ENCODE results near the gene EML2.

Gene EML2

DNA sequence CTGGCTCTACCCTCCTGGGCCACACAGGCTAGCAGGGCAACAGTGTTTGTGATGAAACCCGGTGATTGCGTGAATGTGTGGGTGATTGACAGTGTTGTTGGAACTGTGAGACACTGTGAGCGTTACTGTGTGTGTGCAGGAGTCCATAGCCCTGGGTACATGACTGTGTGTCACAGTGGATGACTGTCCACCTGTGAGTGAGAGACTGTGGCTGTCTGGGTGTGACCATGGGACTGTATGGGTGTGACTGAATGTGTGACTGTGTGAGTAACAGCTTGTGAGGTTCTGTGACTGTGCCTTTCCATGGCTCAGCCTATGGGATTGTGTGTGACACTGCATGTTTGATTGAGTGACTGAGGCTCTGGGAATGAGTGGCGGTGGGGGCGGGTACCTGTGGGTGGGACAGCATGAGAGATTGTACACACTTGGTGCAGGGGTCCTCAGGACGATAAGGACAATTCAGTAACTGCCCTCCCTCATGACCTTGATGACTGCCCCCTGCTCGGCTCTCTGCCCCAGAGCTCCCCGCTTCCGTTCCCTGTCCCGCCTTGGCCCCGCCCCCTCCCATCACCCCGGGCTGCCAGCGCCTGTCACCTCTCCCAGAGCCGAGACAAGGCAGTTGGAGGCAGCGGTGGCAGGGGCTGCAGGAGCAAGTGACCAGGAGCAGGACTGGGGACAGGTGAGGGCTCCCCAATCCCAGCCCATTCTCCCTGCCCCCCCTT, 28.6 kb upstream of the EML2 start, which contains the start of gene GIPR:
GIPR (plus strand) TSS at position 602 of the 722 bp plus-strand sequence. CDS start 1,300 bp downstream, outside the sequence.
- Mint-ChIP-seq H3K4me1 (ENCODE audit: low read depth in 2 of 2) (peaks cover 28 to 31% of the 10 kb centered on the region in 2 donors), H3K27me3 (peaks cover 0 to 48% of the 10 kb centered on the region in 2 donors), H3K9me3 (no peaks in the 10 kb centered on the region), H3K27ac (peak within 1 kb of the TSS; percentile 52 to 92), H3K4me3 (peak within 1 kb of the TSS; percentile 80 to 88), H3K36me3 (ENCODE audit: insufficient read depth) (peaks cover 6% of the 10 kb centered on the region)
- DNase-seq, result peak in 2 of 3 experiments; percentile 24 to 43
- ATAC-seq (replicated peaks), result peak; percentile 74

DNA sequence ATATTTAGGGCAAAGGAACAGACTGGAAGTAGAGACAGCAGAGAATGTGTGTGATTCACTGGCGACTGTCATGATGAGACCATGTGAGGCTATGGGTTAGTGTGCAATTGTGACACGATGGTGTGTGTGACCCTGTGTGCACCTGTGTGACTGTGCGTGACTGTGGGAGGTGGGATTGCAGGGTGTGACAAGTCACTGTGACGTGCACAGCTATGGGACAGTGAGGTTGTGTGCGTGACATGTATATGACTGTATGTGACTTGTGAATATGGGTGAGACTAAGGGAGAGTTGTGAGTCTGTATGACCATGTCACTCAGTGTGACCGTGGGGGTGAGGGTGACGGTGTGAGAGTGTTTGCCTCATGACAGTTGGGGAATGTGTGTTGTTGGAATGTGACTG, 25.4 kb upstream of the EML2 start:
- Mint-ChIP-seq H3K4me1 (ENCODE audit: low read depth in 2 of 2) (peaks cover 19 to 24% of the 10 kb centered on the region in 2 donors), H3K9me3 (no peaks in the 10 kb centered on the region), H3K36me3 (ENCODE audit: insufficient read depth) (peaks cover 6% of the 10 kb centered on the region), H3K4me3 (no peak overlapping the region), H3K27me3 (peaks cover 0 to 22% of the 10 kb centered on the region in 2 donors), H3K27ac (no peak overlapping the region)
- ATAC-seq (replicated peaks) (no peak), DNase-seq (no peak)

DNA sequence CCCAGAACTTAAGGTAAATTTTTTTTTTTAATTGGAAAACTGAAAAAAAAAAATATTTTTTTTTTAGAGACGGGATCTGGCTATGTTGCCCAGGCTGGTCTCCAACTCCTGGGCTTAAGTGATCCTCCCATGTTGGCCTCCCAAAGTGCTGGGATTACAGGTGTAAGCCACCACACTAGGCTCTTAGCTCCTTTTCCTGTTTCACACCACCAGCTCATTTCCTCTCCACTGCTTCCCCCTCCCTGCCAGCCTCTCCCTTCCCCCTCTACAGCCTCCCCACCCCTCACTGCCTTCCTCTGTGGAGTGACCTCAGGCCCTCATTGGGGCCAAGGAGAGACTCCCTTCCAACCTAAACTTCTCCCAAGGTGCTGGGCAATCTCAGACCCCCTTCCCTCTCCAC, 24.6 kb upstream of the EML2 start:
- Mint-ChIP-seq H3K27me3 (peaks cover 0 to 14% of the 10 kb centered on the region in 2 donors), H3K4me3 (no peak overlapping the region), H3K9me3 (no peaks in the 10 kb centered on the region), H3K4me1 (ENCODE audit: low read depth in 2 of 2) (peaks cover 13 to 18% of the 10 kb centered on the region in 2 donors), H3K27ac (no peak overlapping the region), H3K36me3 (ENCODE audit: insufficient read depth) (peaks cover 6% of the 10 kb centered on the region)
- ATAC-seq (replicated peaks) (no peak), DNase-seq (no peak)

DNA sequence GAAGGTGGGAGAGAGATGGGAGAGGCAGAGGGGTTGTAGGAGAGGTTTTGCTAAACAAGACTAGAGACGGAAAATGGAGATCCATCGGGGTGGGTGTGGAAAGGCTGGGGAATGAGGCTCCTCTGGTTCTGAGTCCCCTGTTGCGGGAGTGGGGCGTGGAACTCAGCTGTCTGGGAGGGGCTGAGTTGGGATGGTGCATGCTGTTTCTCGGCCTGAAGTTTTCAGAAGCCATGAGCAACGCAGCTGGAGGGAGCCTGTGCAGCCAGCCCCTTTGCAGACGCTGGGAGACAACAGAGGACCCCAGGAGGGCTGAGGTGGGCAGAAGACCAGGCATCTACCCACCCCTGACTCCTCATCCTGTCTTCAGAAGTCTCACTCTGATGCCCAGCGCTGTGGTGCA, 21.4 kb upstream of the EML2 start:
- ATAC-seq (replicated peaks) (no peak), DNase-seq (no peak)
- peaks cover 2 to 4% of the 10 kb centered on the region in 2 donors for H3K4me1 Mint-ChIP-seq (ENCODE audit: low read depth in 2 of 2)
- H3K4me3 Mint-ChIP-seq, result no peak overlapping the region
- no peak overlapping the region for H3K27ac Mint-ChIP-seq
- peaks cover 0 to 12% of the 10 kb centered on the region in 2 donors for H3K27me3 Mint-ChIP-seq
- peaks cover 3% of the 10 kb centered on the region for H3K36me3 Mint-ChIP-seq (ENCODE audit: insufficient read depth)
- no peaks in the 10 kb centered on the region for H3K9me3 Mint-ChIP-seq

DNA sequence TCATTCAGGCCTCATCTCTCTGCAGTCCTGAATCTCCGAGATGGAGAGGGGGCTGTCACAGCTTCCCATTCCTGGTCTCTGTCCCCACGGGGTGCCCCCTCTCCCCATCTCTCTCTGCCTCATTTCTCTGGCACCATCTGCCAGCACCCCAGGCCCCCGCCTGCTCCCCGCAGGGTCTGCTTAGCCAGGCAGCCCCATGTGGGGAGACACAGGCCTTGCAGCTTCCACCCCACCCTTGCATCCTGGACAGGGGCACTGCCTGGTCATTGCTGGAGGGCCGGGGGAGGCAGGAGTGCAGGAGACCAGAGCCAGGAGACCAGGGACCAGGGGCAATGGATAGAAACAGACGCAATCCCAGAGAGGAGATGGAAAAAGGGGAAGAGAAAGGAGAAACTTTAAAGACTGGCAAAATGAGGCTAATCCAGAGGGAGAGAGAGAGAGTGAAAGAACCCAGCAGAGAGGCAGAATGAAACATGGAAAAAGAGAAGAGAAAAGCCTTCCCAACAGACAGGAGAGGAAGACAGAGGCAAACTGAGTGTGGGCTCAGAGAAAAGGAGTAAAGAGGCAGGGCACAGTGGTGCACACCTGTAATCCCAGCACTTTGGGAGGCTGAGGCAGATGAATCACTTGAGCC, 20.0 kb upstream of the EML2 start:
- peaks cover 3% of the 10 kb centered on the region for H3K36me3 Mint-ChIP-seq (ENCODE audit: insufficient read depth)
- no peak overlapping the region for H3K4me3 Mint-ChIP-seq
- ATAC-seq (replicated peaks) (no peak), DNase-seq (no peak)
- H3K27me3 Mint-ChIP-seq, result peaks cover 0 to 3% of the 10 kb centered on the region in 2 donors
- no peak overlapping the region for H3K27ac Mint-ChIP-seq
- peaks cover 2 to 4% of the 10 kb centered on the region in 2 donors for H3K4me1 Mint-ChIP-seq (ENCODE audit: low read depth in 2 of 2)
- H3K9me3 Mint-ChIP-seq, result no peaks in the 10 kb centered on the region

DNA sequence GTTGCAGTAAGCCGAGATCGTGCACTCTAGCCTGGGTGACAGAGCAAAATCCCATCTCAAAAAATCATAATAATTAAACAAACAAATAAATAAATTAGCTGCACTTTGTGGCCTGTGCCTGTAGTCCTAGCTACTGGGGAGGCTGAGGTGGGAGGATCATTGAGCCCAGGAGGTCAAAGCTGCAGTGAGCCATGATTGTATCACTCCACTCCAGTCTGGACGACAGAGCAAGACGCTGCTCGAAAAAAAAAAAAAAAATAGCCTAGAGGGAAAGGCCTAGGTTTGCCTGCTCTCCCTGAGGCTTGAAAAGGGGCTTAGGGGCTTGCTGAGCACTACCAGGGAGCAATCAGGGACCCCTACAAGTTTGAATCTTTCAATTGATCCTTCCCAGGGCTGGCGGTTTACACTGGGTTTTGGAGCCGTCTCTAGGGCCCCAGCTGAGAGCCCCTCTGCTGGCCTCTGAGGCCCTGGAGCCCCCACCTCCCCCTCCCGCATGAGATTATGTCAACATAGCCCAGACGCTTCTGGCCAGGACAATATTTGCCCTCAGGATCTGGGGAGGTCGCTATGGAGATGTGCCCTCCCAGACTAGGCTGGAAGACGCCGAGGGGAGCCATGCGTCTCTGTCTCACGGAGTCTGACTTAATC, 18.4 kb upstream of the EML2 start:
- no peak for DNase-seq
- no peak for ATAC-seq (replicated peaks)
- Mint-ChIP-seq H3K27ac (no peak overlapping the region), H3K9me3 (no peaks in the 10 kb centered on the region), H3K4me3 (no peak overlapping the region), H3K36me3 (ENCODE audit: insufficient read depth) (peaks cover 3% of the 10 kb centered on the region), H3K27me3 (no peaks in the 10 kb centered on the region), H3K4me1 (ENCODE audit: low read depth in 2 of 2) (peaks cover 0 to 4% of the 10 kb centered on the region in 2 donors)

DNA sequence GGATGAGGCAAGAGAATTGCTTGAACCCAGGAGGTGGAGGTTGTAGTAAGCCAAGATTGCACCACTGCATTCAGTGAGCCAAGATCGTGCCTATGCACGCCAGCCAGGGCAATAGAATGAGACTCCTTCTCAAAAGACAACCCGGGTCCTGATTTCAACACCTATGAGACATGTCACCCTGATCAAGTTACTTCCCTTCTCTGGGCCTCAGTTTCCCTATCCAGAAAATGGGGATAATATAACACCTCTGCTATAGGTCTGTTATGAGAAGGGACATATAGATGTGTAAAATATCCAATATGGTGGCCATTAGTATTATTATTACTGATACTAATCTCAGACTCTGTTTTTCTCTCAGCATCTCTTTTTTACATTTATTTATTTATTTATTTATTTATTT, 15.9 kb upstream of the EML2 start:
- Mint-ChIP-seq H3K27ac (no peak overlapping the region), H3K36me3 (ENCODE audit: insufficient read depth) (no peaks in the 10 kb centered on the region), H3K4me3 (no peak overlapping the region), H3K4me1 (ENCODE audit: low read depth in 2 of 2) (no peaks in the 10 kb centered on the region), H3K9me3 (no peaks in the 10 kb centered on the region), H3K27me3 (peaks cover 0 to 9% of the 10 kb centered on the region in 2 donors)
- DNase-seq (no peak), ATAC-seq (replicated peaks) (no peak)

DNA sequence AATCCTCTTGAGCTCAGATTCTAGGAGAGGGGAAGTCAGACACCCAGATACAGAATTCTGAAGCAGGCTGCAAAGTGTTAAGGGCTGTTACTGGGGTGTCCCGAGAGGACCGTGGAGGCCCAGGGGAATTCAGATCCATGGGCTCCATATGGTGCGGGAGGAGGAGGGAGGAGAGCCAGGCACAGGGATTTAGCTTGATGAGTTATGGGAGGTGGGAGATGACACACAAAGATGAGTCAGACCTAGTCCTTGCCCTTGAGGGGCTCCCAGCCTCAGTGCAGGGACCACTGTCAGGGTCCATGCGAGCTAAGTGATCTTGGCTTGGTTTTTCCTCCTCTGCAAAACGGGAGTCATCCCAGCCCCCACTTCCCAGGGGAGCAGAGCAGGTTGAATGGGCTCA, 14.4 kb upstream of the EML2 start:
- DNase-seq (no peak), ATAC-seq (replicated peaks) (no peak)
- Mint-ChIP-seq H3K4me1 (ENCODE audit: low read depth in 2 of 2) (no peaks in the 10 kb centered on the region), H3K9me3 (no peaks in the 10 kb centered on the region), H3K27me3 (peaks cover 0 to 9% of the 10 kb centered on the region in 2 donors), H3K4me3 (no peak overlapping the region), H3K36me3 (ENCODE audit: insufficient read depth) (no peaks in the 10 kb centered on the region), H3K27ac (no peak overlapping the region)

DNA sequence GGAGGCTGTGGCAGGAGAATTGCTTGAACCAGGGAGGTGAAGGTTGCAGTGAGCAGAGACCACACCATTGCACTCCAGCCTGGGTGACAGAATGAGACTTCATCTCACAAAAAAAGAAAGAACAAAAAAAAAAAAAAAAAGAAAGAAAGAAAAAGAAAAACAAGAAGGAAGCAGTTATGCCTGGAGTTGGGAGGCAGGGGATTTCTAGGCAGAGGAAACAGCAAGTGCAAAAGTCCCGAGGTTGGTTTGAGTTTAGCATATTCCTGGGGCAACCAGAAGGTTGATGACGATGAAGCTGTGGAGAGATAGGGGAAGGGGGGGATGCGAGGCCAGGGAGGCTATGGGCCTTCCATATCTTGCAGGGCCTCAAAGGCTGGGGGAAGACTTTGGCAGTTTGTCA, 11.5 kb upstream of the EML2 start:
- Mint-ChIP-seq H3K27me3 (peaks cover 0 to 9% of the 10 kb centered on the region in 2 donors), H3K4me3 (no peak overlapping the region), H3K4me1 (ENCODE audit: low read depth in 2 of 2) (peaks cover 6 to 8% of the 10 kb centered on the region in 2 donors)

DNA sequence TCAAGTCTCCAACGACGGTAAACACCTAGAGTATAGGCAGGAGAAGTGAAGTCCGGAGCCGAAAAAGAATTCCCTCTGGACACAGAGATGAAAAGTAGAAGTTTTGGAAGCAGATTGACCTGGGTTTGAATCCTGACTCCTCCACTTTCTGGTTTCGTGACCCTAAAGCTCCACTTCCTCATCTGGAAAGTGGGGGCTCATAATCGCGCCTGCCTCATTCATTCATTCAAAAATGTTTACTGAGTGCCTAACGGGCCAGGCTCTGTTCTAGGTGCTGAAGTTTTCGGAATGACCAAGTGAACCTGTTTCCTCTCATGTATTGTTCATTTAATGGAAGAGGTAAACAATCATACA, 7.1 kb upstream of the EML2 start:
- DNase-seq (no peak), ATAC-seq (replicated peaks) (no peak)
- H3K9me3 Mint-ChIP-seq, result no peaks in the 10 kb centered on the region
- peak overlapping the region in 1 of 2 donors; percentile 98 for H3K27ac Mint-ChIP-seq
- peak overlapping the region; percentile 83 to 84 for H3K4me3 Mint-ChIP-seq
- peaks cover 22% of the 10 kb centered on the region for H3K36me3 Mint-ChIP-seq (ENCODE audit: insufficient read depth)
- H3K27me3 Mint-ChIP-seq, result peaks cover 0 to 9% of the 10 kb centered on the region in 2 donors
- H3K4me1 Mint-ChIP-seq (ENCODE audit: low read depth in 2 of 2), result peaks cover 24 to 31% of the 10 kb centered on the region in 2 donors

More for the DNA sequence above, 11.5 kb upstream of the EML2 start:
- no peak overlapping the region for H3K27ac Mint-ChIP-seq
- H3K9me3 Mint-ChIP-seq, result no peaks in the 10 kb centered on the region
- ATAC-seq (replicated peaks), result no peak
- DNase-seq, result no peak
- H3K36me3 Mint-ChIP-seq (ENCODE audit: insufficient read depth), result no peaks in the 10 kb centered on the region

DNA sequence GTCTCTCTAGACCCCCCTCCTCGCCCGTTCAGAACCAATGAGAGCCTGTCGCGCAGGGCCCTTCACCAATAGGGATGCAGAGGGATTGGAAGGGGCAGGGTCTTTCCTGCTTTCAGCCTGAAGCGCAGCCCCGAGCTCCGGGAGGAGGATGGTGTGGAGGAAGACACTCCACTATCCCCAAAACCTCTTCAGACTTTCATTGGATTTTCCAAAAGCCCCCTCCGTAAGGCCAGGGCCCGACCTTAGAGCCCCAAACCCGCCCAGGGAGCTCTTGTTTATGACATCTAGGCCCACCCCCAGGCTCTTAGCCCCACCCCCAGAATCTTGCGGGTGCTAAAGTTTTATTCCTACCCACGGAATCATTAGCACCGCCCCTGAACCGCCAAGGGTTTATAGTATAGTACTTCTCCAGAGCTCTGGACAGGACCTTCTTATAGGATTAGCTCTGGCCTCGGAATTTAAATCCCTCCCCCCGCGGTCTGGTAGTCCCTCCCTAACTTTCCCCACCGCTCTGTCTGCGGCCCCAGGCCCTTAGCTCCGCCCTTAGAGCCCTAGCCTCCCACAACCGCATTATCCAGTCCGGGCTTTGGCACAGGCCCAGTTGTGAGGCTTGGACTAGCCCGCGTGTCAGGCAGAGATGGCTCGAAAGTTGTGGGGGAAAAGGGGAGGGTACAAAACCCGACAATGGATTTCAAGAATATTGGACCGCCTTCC, 6.6 kb upstream of the EML2 start:
- H3K27ac Mint-ChIP-seq, result peak overlapping the region; percentile 81 to 98
- DNase-seq (peak; percentile 68 to 77 (median 74)), ATAC-seq (replicated peaks) (peak; percentile 36)
- no peaks in the 10 kb centered on the region for H3K9me3 Mint-ChIP-seq
- H3K36me3 Mint-ChIP-seq (ENCODE audit: insufficient read depth), result peaks cover 28% of the 10 kb centered on the region
- peak overlapping the region; percentile 83 to 84 for H3K4me3 Mint-ChIP-seq
- peaks cover 0 to 4% of the 10 kb centered on the region in 2 donors for H3K27me3 Mint-ChIP-seq
- H3K4me1 Mint-ChIP-seq (ENCODE audit: low read depth in 2 of 2), result peaks cover 29 to 36% of the 10 kb centered on the region in 2 donors

DNA sequence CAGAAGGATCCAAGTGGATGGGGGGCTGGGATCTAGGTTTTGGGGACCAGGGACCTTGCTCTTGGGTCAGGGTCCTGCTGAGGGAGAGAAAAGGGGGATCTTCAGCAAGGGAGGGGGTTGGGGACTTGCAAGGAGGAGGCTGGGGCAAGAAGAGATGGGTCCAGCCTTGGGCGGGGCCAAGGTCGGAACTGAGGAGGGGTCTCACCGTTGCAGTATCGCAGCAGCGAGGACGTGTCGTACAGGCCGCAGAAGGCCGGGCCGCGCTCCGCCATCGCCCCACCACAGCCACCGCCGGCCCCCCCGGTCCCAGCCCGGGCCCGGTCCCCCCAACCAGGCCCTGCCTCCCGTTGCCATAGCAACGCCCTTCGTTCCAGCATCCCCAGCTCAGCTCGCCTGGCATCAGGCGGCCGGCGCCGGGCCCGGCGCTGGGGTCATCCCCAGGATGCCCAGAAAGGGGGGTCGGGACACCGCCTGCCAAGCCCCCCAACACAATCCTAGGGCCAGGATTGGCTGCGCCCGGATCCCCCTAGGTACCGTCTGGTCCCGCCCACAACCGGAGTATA, 6.0 kb upstream of the EML2 start:
- H3K27ac Mint-ChIP-seq, result peak overlapping the region; percentile 81 to 98
- no peaks in the 10 kb centered on the region for H3K9me3 Mint-ChIP-seq
- H3K4me1 Mint-ChIP-seq (ENCODE audit: low read depth in 2 of 2), result peaks cover 32 to 42% of the 10 kb centered on the region in 2 donors
- no peaks in the 10 kb centered on the region for H3K27me3 Mint-ChIP-seq
- no peak for DNase-seq
- no peak for ATAC-seq (replicated peaks)
- peak overlapping the region; percentile 83 to 84 for H3K4me3 Mint-ChIP-seq
- peaks cover 30% of the 10 kb centered on the region for H3K36me3 Mint-ChIP-seq (ENCODE audit: insufficient read depth)

All from effector memory CD8-positive, alpha-beta T cell (primary cell).